GM23248 (cell line): ENCODE measurements around the gene TNKS2. TPM values are rescaled to one million over a fixed set of nuclear protein-coding genes. Genes with fewer than 3 reads are reported as not detected.

ENCODE experiments used
- DNase-seq: peaks from one replicate; pipeline ENCODE4 v3.0.0-alpha.2; 2015
- H2AFZ ChIP-seq: fragments of 200-600 bp; sonication (generic); 2 replicates; pipeline ENCODE4 v1.6.1; 2016; ENCODE audit warnings: antibody characterized with exemption
- H3F3A ChIP-seq: fragments of 200-600 bp; sonication (generic); 2 replicates; pipeline ENCODE4 v1.6.1; 2016; ENCODE audit warnings: mild to moderate bottlenecking, antibody characterized with exemption, mixed run types; ENCODE audit not compliant: insufficient read depth
- H3K27ac ChIP-seq: fragments of 200-600 bp; sonication (generic); 2 replicates; pipeline ENCODE4 v1.5.1; 2016; ENCODE audit warnings: mild to moderate bottlenecking
- H3K27me3 ChIP-seq: fragments of 200-600 bp; sonication (generic); replicated peaks from 2 replicates; pipeline ENCODE4 v1.6.1; 2016; ENCODE audit warnings: mild to moderate bottlenecking; ENCODE audit not compliant: insufficient read depth
- H3K36me3 ChIP-seq: fragments of 200-600 bp; sonication (generic); 2 replicates; pipeline ENCODE4 v1.6.1; 2016; ENCODE audit warnings: low read depth, mild to moderate bottlenecking
- H3K4me1 ChIP-seq: fragments of 200-600 bp; sonication (generic); 2 replicates; pipeline ENCODE4 v1.6.1; 2016; ENCODE audit warnings: mild to moderate bottlenecking; ENCODE audit not compliant: insufficient read depth
- H3K4me2 ChIP-seq: fragments of 200-600 bp; sonication (generic); one replicate; pipeline ENCODE4 v1.6.1; 2016; ENCODE audit warnings: mild to moderate bottlenecking; ENCODE audit not compliant: unreplicated experiment
- H3K4me3 ChIP-seq: fragments of 200-600 bp; sonication (generic); 2 replicates; pipeline ENCODE4 v1.5.1; 2016; ENCODE audit warnings: mild to moderate bottlenecking
- H3K79me2 ChIP-seq: fragments of 200-600 bp; sonication (generic); 2 replicates; pipeline ENCODE4 v1.6.1; 2016; ENCODE audit warnings: mild to moderate bottlenecking; ENCODE audit not compliant: insufficient read depth
- H3K9ac ChIP-seq: fragments of 200-600 bp; sonication (generic); 2 replicates; pipeline ENCODE4 v1.6.1; 2016; ENCODE audit warnings: mild to moderate bottlenecking
- H3K9me2 ChIP-seq: fragments of 200-600 bp; sonication (generic); 2 replicates; pipeline ENCODE4 v1.6.1; 2016; ENCODE audit warnings: mixed run types, mild to moderate bottlenecking, moderate library complexity; ENCODE audit not compliant: insufficient read depth
- H3K9me3 ChIP-seq: fragments of 200-600 bp; sonication (generic); one replicate; pipeline ENCODE4 v1.6.1; 2017; ENCODE audit warnings: low read depth
- H4K20me1 ChIP-seq: fragments of 200-600 bp; sonication (generic); 2 replicates; pipeline ENCODE4 v1.6.0; 2016; ENCODE audit not compliant: insufficient read depth
- EZH2 ChIP-seq: fragments of 200-600 bp; sonication (generic); IDR thresholded peaks from 2 replicates; pipeline ENCODE4 v1.6.1; 2018; ENCODE audit warnings: antibody characterized with exemption, mild to moderate bottlenecking; ENCODE audit not compliant: insufficient read depth, poor library complexity, severe bottlenecking
- EZH2phosphoT487 ChIP-seq: fragments of 200-600 bp; sonication (generic); IDR thresholded peaks from 2 replicates; pipeline ENCODE4 v1.6.1; 2018; ENCODE audit warnings: antibody characterized with exemption, moderate library complexity, mild to moderate bottlenecking, low read depth; ENCODE audit not compliant: insufficient read depth
- WGBS, 2 experiments: methylation state at CpG; one replicate each; pipeline ENCODE4 v1.1.6; 2015 to 2017; ENCODE audit warnings: low lambda C conversion rate in 2 of 2, low coverage in 1 of 2; ENCODE audit errors: missing lambda C conversion rate in 2 of 2; 5-methylcytosine and 5-hydroxymethylcytosine counted together
- in situ Hi-C: fragments of 300-500 bp; cut with MboI; formaldehyde crosslinking; loops from 2 replicates; pipeline ENCODE4 v1.15.0; 2020
- polyA plus RNA-seq: library from polyadenylated mRNA; unstranded; fragments of >200 nt; fragmentation: Nextera tagmentation; extraction: Ambion mirVana; gene quantifications from 2 replicates; pipeline ENCODE4 v1.2.1, GENCODE V29; 2016
- total RNA-seq: library from RNA; depleted of rRNA; stranded (reverse); fragments of >200 nt; shearing (Covaris generic); gene quantifications from 2 replicates; pipeline ENCODE4 v1.2.3, GENCODE V29; 2014

Gene TNKS2
- total and polyA plus RNA-seq, 2 experiments from 2014 or later, result 14.4 to 29.3 TPM

DNA sequence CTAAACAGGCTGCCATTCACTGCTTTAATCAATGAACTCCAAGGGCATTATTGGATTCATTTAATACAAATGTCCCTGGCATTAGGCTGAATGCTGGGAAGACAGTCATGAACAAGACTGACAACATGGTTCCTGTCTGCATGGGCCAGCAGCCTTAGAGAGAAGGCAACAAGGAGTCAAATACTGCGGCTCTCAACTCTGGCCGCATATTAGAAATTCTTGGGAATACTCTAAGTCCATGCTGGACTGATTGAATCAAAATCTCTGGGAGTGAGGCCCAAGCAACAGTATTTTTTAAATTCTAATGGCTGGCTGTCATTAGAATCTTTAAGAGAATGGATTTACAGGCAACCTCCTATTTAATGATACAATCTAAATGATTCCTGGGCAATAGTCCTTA lies 76.9 kb downstream of the TNKS2 start:
- in situ Hi-C loops, result no loop called here
- DNase-seq, result no peak
- H3K4me3 ChIP-seq, result no peak overlapping the region

GRCh38 chr10:91875779-91876178 lies 77.6 kb downstream of the TNKS2 start:
- Histone ChIP-seq H3K27ac (no peak overlapping the region), H3K4me3 (no peak overlapping the region), H3K4me2 (no peak overlapping the region), H3K9ac (no peak overlapping the region), H3K79me2 (no peaks in the 10 kb centered on the region), H4K20me1 (no peaks in the 10 kb centered on the region), H3K9me2 (no peaks in the 10 kb centered on the region), H3F3A (no peaks in the 10 kb centered on the region), H2AFZ (no peak overlapping the region), H3K36me3 (no peaks in the 10 kb centered on the region), H3K27me3 (no peaks in the 10 kb centered on the region), H3K9me3 (no peaks in the 10 kb centered on the region), H3K4me1 (no peaks in the 10 kb centered on the region)
- 85 to 86% methylated on average over 1 of the region's 1 CpG for WGBS, 2 experiments
- in situ Hi-C loops, result no loop called here
- TF ChIP-seq EZH2 (no peak), EZH2phosphoT487 (no peak)
- DNase-seq, result no peak

More for the DNA sequence above, 76.9 kb downstream of the TNKS2 start:
- H4K20me1 ChIP-seq, result no peaks in the 10 kb centered on the region
- no peak overlapping the region for H2AFZ ChIP-seq
- H3K4me1 ChIP-seq, result no peaks in the 10 kb centered on the region
- WGBS, 2 experiments, result 74 to 94% methylated on average over 2 of the region's 2 CpGs
- TF ChIP-seq EZH2phosphoT487 (no peak), EZH2 (no peak)
- no peaks in the 10 kb centered on the region for H3K36me3 ChIP-seq
- H3K27me3 ChIP-seq, result no peaks in the 10 kb centered on the region
- no peaks in the 10 kb centered on the region for H3K79me2 ChIP-seq
- H3K9me3 ChIP-seq, result no peaks in the 10 kb centered on the region
- H3K4me2 ChIP-seq, result no peak overlapping the region
- H3F3A ChIP-seq, result no peaks in the 10 kb centered on the region
- H3K9me2 ChIP-seq, result no peaks in the 10 kb centered on the region
- H3K9ac ChIP-seq, result no peak overlapping the region
- H3K27ac ChIP-seq, result no peak overlapping the region

DNA sequence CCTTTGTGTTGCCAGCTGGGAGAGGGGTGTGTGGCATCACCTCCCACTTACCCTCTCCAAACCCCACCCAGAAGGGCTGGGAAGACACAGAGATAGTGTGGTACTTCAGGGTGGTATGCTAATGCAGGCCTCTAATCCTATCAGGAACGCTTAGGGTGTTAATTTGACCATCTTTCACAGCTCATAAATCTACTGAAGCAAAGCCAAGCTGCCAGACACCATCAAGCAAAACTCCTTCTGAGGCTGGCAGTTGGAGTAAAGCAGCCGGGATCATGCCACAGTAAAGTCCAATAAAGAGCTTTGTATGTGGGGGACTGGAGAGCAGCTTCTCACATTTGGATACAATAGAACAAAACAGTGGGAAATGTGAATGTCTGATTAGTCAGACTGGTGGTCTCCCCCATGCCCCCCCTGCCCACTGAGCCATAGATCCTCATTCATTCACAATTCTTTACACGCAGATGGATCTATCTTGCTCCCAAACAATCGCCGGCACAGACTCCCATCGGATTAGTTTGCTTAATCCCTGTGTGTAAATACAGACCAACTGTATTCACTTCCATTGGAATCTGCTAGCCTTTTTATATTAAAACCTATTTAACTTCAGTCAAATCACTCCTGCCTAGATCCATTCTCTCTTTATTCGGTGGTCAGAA lies 81.4 kb downstream of the TNKS2 start:
- Histone ChIP-seq H2AFZ (peak overlapping the region; percentile 35; the same call in 1 of the 2 replicates), H4K20me1 (no peaks in the 10 kb centered on the region)

DNA sequence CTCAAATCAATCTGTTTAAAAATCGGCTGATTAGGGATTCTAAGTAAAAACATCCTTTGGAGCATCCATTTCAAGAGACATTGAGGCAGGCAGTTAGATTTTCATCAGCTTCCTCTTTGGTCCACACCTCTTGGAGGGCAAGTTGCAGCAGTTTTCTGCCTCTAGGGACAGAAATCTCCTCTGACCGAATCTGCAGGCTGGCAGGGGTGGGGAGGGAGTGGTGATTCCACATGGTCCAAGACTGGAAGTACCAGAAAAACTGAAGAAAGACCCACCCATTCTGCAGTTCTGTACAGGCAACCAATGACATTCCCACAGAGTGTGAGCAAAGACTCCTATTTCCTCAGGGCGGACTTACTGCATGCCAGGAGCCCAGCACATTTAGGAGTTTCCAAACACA lies 82.1 kb downstream of the TNKS2 start:
- Histone ChIP-seq H3K79me2 (no peaks in the 10 kb centered on the region), H3K27me3 (no peaks in the 10 kb centered on the region), H3K9ac (no peak overlapping the region), H3K4me1 (no peaks in the 10 kb centered on the region), H3F3A (no peaks in the 10 kb centered on the region), H3K27ac (no peak overlapping the region), H4K20me1 (no peaks in the 10 kb centered on the region), H3K36me3 (no peaks in the 10 kb centered on the region), H3K4me2 (no peak overlapping the region), H2AFZ (peak overlapping the region; percentile 35; the same call in 1 of the 2 replicates), H3K4me3 (no peak overlapping the region), H3K9me2 (no peaks in the 10 kb centered on the region), H3K9me3 (no peaks in the 10 kb centered on the region)
- DNase-seq, result peak; percentile 14
- in situ Hi-C loops, result no loop called here
- TF ChIP-seq EZH2phosphoT487 (no peak), EZH2 (no peak)
- WGBS, 2 experiments, result 15 to 19% methylated on average over 3 of the region's 3 CpGs

More for the DNA sequence above, 81.4 kb downstream of the TNKS2 start:
- DNase-seq, result no peak
- Histone ChIP-seq H3K4me2 (no peak overlapping the region), H3K27me3 (no peaks in the 10 kb centered on the region), H3K9me2 (no peaks in the 10 kb centered on the region), H3K9ac (no peak overlapping the region), H3K4me3 (no peak overlapping the region), H3K4me1 (no peaks in the 10 kb centered on the region), H3K27ac (no peak overlapping the region), H3K36me3 (no peaks in the 10 kb centered on the region), H3F3A (no peaks in the 10 kb centered on the region), H3K79me2 (no peaks in the 10 kb centered on the region), H3K9me3 (no peaks in the 10 kb centered on the region)
- in situ Hi-C loops, result no loop called here
- WGBS, 2 experiments, result 23 to 31% methylated on average over 7 of the region's 7 CpGs
- TF ChIP-seq EZH2 (no peak), EZH2phosphoT487 (no peak)
